Inflammatory macrophage treated with lipopolysaccharide for 1 hour (primary cell): ENCODE measurements around the gene GLRX2.
A peak's percentile ranks its signal among the peaks of the same experiment; 100 is the strongest.
"Not testable (repeated sequence)": the region's sequence is repeated elsewhere in the genome, so short reads cannot be mapped to it uniquely, and the experiment has no call there.

Experiments used
- DNase-seq, 2 donors: peaks; one replicate each; pipeline ENCODE4 v3.0.0-alpha.2; 2020 to 2022

GLRX2 gene, protein sequence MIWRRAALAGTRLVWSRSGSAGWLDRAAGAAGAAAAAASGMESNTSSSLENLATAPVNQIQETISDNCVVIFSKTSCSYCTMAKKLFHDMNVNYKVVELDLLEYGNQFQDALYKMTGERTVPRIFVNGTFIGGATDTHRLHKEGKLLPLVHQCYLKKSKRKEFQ

DNA sequence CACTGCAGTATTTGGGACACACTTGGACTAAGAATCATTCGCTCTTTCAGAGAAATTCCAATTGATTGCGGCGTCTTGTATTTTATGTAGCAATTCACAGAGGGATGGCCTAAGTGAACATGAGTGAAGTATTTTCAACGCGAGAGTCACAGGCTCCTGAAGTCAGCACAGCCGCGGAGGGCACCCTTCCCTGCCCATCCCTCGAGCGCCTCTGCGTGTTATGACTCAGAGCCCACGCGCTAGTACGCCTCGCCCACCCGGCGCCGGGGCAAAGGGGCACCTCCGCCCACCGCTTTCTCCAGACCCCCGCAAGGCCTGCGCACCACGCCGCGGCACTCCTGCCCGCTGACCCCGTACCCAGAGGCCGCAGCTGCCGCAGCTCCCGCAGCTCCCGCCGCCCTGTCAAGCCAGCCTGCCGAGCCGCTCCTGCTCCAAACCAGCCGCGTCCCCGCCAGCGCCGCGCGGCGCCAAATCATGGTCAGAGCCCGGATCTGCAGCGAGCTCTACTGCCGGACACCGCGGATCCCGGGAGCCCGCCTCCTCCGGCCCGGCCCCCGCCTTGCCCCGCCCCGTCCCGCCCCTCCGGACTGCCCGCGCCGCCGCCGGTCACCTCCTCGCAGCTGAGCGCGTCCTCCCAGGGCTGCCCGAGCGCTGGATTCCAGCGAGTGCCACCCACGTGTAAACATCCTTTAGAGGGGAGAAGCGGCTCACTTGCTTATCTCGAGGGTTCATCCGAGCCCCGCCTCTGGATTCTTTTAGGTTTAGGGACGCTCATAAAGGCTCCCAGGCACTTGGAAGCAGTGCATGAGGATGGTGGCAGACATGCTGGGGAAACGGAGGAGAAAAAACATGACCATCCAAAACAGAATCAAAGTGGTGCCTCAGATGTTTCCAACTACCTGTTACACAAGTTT is at the start of gene GLRX2:
Gene GLRX2 (minus strand): TSS at position 508 of the 914 bp plus-strand sequence. CDS start 32 bp downstream, at position 476.
- DNase-seq = peak; percentile 88

DNA sequence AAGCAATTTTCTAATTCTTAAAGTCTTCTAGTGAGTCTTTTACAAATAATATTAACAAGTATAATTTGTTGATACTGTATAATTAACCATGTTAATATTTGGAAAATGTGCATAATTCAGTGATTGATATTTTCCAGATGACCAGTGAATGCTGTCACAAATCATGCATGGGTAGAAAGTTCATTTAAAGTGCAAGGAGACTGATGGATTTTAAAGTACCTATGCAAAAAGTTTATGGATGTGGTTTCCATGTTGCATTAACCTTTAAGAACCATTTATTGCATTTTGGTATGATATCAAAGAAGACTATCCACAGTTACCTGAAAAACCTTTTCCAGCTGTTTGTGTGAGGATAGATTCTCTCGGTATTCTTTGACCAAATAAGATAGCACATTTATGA is 39.8 kb upstream of the GLRX2 start:
- no peak for DNase-seq

DNA sequence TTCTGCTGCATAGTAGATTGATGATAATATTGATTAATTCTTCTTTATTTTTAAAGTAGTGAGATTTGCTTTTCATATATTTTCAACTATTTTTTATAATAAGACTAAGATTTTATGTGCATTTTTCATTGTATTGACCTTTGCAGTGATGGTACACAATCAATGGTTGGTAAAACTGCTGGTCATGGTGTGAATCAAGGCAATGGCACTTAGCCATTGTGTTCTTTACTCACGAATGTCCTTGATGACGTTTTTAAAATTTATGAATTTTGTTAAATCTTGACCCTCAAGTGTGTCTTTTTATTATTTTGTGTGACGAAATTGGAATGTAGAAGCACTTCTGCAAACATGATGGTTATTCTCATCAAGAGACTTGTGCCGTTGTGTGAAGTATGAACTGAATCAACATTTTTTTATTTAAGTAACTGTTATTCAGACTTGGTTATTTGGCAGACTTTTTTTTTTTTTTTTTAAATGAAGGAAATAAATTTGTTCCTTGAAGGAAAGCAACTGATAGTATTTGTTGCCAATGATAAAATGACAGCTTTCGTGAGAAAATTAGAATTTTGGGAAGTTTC is 39.2 kb upstream of the GLRX2 start:
- no peak for DNase-seq

DNA sequence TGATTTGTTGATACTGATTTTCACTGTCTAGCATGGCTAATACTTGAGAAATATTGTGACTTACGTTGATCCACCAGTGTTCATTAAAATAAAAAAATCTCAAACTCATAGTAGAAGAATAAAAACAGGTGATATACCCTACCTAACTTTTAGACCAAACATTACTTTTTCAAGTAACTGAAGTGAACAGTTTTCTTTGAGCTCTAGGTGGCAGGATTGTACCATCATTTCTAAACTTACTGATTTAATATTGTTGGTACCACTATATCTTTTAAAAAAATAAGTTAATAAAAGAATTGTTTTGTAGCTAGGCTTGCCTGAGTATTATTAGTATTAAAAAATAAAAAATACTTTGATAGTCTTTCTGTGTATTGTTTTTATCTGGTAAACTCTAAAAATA is 38.1 kb upstream of the GLRX2 start:
- DNase-seq = no peak

DNA sequence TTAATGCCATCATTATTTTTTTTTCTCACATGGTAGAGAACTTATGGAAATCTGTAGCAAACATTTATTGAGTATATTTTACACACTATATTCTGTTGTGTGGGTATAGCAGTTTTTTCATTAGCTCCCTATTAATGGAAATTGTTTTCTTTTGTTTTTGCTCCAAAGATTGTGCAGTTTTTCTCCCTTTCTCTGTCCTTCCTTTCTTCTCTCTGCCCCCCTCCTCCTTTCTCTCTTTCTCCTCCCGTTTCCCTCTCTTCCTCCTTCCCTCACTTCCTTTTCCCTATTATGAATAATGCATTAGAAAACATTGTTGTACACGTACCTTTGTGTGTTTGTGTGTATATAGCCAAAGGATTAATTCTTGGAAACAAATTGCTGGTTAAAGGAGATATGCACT is 37.2 kb upstream of the GLRX2 start:
- no peak for DNase-seq

DNA sequence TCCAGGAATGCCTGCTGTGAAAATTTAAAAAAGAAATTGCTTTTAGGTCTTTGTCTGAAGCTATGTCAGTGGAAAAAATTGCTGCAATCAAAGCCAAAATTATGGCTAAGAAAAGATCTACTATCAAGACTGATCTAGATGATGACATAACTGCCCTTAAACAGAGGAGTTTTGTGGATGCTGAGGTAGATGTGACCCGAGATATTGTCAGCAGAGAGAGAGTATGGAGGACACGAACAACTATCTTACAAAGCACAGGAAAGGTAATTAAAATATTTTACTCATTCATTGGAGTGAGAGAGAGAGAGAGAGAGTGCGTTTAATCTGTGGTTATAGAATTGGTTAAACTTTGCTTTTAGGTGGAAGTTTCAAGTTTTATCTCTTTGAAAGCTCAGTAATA is 36.6 kb upstream of the GLRX2 start:
- no peak for DNase-seq

DNA sequence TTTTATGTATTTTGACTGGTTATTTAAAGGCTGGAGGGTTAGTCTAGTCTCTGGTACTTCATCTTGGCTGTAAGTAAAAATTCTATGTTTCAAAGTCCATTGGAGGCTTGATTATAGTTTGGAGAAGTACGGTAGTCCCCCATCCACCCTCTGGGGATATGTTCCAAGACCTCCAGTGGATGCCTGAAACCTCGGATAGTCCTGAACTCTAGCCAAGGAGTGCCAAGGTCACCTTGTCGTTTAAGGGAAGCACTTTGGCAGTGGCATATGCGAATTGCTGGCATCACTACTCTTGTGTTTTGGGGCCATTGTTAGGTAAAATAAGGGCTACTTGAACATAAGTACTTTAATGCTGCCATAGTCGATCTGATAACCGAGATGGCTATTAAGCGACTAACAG is 35.0 kb upstream of the GLRX2 start:
- DNase-seq = no peak

DNA sequence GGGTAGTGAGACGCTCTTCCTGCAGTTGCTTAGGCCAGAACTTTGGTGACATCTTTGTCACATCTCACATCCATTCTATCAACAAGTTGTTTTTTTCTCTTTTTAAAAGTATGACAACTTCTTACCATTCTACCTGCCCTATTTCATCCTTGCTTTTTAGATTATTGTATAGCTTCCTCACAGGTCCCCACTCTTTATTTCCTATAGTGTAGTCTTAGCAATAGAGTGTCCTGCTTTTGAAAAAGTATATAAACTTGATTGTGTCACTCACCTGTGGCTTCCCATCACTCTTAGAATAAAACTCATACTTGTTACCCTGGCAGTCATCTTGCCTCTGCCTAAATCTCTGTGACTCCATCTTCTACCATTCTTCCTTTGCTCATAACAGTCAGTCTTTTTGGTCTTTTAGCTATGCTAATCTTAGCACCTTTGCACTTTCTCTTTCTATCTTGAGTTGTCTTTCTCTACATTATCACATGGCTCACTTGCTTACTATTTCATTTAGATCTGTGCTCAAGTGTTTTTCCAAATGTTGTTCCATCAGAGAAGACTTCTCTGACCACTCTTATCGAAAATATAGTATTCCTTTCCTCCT is 26.1 kb upstream of the GLRX2 start:
- DNase-seq = no peak

DNA sequence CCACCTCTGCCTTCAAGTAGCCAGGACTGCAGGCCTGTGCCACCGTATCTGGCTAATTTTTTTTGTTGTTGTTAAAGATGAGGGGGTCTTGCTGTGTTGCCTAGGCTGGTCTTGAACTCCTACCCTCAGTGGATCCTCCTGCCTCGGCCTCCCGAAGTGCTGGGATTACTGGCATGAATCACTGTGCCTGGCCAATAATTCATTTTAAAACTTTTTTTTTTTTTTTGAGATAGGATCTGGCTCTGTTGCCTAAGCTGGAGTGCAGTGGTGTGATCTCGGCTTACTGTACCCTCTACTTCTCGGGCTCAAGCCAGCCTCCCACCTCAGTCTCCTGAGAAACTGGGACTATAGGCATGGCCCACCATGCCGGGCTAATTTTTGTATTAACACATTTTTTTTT is 20.2 kb upstream of the GLRX2 start:
- DNase-seq = no peak

DNA sequence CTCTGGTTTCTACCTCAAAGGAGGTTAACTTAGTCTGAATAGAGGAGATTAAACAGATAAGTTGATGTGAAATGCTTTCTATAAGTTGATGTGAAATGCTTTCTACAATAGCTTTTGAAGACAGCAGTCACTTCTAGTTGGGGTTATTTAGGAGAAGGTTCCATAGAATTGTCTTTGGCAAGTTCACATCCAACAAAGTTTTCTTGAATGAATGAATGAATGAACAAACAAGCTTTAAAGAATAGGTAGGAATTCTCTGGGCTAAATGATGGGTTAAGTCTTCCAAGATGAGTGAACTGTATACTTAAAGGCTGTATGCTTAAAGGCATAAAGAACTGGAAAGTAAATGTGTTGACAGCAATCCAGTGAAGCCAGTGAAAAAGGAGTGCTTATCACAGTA is 18.5 kb upstream of the GLRX2 start:
- no peak for DNase-seq

DNA sequence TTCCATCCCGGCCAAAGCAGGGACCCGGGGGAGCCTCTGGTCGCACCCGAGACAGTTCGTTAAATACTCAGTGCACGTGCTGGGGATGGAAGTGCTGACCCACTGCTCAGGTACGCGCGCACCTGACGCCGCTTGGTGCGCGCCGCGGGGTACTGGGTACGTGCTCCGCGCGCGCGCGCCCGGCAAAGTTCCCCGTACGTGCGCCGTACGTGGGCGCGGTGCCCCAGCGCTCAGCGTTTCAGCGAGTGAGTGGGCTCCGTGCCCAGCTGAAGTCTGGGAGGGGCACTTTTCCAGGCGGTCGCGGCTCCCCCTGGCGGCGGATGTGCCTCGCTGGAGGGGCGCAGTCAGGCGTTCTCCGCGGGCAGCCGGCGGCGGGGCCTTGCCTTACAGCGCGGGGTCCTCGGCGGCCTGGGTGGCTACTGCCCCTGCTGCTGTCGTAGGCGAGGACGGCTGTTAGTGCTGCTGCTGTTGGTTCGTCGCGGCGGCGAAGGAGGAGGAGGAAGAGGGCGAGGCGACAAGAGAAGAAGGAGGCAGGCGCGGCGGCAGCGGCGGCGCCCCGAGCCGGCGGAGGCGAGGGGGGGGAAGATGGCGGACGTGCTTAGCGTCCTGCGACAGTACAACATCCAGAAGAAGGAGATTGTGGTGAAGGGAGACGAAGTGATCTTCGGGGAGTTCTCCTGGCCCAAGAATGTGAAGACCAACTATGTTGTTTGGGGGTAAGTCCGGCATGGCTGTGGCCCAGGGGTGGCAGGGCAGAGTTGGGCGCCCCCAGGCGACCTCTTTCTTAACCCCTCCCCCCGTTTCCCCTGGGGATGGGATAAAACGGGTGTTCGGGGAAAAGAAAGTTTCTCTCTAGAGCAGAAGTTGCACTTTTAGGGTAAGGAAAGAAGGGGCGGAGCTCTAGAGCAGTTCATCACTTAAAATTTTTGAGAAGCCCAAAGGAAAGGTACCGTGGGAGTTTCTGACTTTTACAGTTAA is 16.7 kb upstream of the GLRX2 start, which contains the start of gene CDC73:
Gene CDC73 (plus strand): TSS at position 416 of the 978 bp plus-strand sequence. CDS start 170 bp downstream, at position 586.
- peak; percentile 97 to 99 for DNase-seq

DNA sequence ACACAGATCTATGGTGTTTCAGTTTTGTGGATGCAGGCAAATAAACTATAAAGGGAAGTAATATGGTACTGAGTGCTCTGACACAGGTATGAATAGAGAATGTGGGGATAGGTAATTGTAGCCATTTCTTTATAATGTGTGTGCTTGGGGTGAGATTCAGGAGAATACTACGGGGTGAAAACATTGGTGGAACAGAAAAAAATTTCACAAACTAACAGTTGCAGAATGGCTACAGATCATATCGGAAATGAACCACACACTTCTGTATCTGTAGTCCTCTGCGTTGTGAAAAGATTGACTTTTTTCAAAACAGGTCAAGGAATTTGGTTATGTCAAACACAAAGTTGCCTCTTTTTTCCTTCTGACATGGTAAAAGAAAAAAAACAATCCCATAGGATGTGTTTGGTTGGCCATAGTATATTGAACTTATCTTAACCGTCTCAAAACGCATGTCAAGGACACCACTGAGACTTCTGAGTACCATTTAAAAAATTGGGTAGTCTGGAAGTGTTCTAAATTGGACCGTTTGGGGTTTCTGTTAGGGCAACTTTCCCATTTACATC is 15.5 kb upstream of the GLRX2 start:
- no peak for DNase-seq

DNA sequence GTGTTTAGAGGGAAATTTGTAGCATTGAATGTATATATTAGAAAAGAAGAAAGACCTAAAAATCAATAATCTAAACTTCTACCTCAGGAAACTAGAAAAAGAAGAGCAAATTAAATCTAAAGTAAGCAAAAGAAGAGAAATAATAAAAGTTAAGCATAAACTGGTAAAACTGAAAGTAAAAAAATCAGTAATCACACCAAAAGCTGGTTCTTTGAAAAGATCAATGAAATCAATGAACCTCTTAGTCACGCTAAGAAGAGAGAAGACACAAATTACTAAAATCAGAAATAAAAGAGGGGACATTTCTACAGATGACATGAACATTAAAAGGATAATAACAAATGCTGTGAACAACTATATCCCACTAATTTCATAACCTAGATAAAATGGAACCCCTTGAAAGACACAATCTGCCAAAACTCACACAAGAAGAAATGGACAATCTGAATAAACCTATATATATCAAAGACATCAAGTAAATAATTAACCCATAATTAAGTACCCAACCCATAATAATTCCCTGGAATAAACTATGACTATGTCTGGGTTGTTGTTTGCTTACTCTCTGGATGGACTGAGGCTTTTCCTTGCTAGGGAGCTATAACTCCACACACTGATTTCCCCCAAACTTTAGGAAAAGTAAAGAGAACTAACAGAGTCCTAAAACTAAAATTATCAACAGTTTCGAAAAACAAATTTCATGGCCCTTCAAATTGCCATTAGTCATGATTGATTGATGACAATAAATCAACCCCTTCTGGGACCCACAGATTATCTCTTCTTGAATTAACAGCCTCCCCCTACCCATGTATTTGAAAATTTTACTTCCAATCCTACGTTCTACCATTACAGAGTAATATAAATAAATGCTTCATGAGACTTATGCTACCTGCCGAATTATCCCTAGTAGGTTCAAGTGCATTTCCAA is 13.9 kb upstream of the GLRX2 start:
- DNase-seq = no peak

DNA sequence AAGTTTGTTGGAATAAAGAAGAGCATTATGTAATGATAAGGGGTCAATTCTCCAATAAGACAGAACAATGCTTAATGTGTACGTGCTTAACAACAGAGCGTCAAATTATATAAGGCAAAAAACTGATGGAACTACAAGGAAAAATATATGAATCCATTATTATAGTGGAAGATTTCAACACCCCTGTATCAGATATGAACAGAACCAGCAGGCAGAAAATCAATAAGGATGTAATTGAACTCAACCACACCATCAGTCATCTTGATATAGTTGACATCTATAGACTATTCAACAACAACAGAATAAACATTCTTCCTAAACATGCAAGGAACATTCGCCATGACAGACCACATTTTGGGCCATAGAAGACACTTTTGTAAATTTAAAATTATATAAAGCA is 13.0 kb upstream of the GLRX2 start:
- no peak for DNase-seq

DNA sequence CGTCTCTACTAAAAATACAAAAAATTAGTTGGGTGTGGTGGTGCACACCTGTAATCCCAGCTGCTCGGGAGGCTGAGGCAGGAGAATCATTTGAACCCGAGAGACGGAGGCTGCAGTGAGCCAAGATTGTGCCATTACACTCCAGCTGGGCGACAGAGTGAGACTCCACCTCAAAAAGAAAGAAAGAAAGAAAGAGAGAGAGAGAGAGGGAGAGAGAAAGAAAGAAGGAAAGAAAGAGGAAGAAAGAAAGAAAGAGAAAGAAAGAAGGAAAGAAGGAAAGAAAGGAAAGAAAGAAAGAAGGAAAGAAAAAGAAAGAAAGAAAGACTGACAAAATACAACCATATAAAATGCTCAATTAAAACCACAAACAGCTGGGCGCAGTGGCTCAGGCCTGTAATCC is 12.0 kb upstream of the GLRX2 start:
- not testable (repeated sequence) for DNase-seq

DNA sequence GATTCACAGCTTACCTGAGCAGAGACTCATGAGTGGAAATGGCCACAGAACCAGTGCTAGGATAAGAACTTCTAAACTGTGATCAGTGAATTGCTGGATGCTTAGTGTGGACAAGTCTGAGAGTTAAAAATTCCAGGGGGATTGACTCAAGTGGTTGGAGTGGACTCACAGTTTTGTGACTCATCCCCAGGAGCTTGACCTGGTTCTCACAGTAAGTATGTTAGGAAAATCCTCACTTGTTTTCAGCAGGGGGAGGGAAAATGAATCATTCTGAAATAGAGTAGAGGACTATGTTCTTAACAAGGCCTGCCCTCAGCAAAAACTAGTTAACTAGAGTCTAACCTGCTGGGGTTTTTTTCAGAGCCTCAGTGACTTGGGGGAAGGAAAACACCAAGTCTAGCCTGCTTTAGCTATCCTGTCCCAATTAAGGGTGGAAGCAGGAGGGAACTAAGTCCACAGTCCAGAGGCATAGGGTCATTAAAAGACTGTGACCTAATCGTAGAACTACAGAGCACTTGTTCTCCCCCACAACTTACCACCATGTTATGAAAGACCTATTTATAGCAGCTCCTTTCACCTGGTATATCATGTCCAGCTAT is 10.5 kb upstream of the GLRX2 start:
- peak in 1 of 2 donors; percentile 50 for DNase-seq

DNA sequence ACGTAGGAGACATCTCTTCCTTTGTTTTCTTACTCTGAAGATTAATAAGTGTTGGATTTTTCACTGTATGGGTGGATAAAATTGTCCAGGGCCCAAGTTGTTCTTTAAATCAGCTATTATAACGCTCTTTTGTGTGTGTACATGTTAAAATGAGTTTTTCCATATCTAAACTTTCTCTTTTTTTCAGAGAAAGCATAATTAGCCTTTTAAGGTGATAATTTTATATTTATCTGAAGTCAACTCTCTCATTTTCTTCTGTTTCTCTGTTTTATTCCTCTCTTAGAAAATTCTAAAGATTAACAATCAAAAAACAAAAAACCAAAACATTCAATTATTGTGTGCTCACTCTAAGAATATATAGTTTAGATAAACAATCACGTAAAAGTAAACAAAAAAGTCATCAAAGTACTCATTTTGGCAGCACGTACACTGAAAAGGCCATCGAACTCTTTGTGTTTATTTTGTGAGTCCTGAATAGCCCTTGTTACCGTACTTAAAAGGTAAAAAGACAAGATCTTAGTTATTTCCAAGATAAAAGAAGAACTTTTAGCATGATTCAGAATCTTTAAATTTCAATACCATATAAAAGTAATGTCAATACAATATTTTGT is 9.4 kb upstream of the GLRX2 start:
- no peak for DNase-seq

DNA sequence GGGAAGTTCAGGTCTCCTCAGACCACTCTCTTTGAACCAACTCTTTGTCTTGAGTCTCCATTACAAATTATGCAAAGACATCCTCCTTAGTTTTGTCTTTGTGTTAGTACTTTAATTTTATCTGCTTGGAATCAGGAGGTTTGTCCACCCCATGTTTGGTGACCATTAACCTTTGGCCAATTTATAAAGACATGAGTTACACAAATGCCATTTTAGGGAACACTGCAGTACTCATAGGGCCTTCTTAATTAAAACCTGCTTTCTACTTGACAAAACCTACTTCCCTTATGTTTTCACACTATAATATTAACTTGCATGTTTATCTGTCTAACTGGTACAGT is 8.7 kb upstream of the GLRX2 start:
- DNase-seq = no peak

DNA sequence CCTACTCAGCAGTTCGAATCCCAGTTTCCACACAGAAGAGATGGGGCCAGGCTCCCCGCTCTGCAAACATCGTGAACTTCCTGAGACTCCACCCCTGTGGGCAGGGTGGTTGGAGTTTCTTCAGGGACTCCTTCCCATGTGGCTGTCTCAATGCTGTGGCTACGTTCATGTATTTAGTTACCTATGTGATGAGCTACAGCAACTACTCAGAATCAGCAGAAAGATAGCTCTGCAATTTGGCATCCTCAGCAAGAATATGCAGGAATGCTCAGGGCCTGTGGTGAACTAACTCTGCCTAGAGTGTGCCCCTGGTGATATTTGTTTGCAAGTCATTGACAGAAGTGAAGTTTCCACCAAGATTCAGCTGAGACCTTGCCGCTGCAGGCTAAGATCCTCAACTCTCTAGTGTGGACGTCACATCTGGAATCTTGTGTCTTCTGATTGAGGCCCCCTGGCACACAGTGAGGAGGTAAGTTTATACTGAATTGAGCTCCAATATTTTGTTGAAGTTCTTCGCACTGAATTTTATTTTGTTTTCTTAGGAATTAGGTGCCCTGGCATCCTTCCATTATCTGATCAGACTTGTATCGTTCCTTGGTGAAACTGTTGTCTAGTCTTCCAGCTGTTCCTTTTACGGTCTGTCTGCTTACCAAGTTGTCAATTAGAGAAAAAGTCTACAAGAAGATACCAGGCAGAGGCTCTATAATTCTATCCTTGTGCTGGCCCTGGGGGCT is 8.2 kb upstream of the GLRX2 start:
- DNase-seq = no peak
